Stomach smooth muscle (tissue), 2 donors: Measurements from ENCODE around the gene KLHL29.
A peak's percentile ranks its signal among the peaks of the same experiment; 100 is the strongest.
"Not testable (repeated sequence)": the region's sequence is repeated elsewhere in the genome, so short reads cannot be mapped to it uniquely, and the experiment has no call there.

Experiments
- H3K27ac ChIP-seq: one replicate; pipeline ENCODE4 v1.7.0; 2013; ENCODE audit warnings: mild to moderate bottlenecking, low read length, inconsistent platforms
- H3K27me3 ChIP-seq, 2 donors: one replicate each; pipeline ENCODE4 v1.7.0; 2013; ENCODE audit warnings: low read length in 2 of 2; ENCODE audit not compliant: insufficient read depth in 2 of 2, control insufficient read depth in 1 of 2
- H3K36me3 ChIP-seq, 2 donors: one replicate each; pipeline ENCODE4 v1.7.0; 2013; ENCODE audit warnings: low read length in 2 of 2; ENCODE audit not compliant: control insufficient read depth in 2 of 2, insufficient read depth in 2 of 2
- H3K4me1 ChIP-seq: one replicate; pipeline ENCODE4 v1.7.0; 2013; ENCODE audit warnings: low read length; ENCODE audit not compliant: control insufficient read depth, insufficient read depth
- H3K4me3 ChIP-seq, 2 donors: one replicate each; pipeline ENCODE4 v1.7.0; 2013; ENCODE audit warnings: low read length in 2 of 2
- H3K9ac ChIP-seq, 2 donors: one replicate each; pipeline ENCODE4 v1.7.0; 2013; ENCODE audit warnings: low read length in 2 of 2, mild to moderate bottlenecking in 1 of 2
- H3K9me3 ChIP-seq, 2 donors: one replicate each; pipeline ENCODE4 v1.7.0; 2013; ENCODE audit warnings: low read length in 2 of 2; ENCODE audit not compliant: control insufficient read depth in 2 of 2
- donor health status: healthy.
- donor health status: Pancreatic carcinoma.

KLHL29 gene

DNA sequence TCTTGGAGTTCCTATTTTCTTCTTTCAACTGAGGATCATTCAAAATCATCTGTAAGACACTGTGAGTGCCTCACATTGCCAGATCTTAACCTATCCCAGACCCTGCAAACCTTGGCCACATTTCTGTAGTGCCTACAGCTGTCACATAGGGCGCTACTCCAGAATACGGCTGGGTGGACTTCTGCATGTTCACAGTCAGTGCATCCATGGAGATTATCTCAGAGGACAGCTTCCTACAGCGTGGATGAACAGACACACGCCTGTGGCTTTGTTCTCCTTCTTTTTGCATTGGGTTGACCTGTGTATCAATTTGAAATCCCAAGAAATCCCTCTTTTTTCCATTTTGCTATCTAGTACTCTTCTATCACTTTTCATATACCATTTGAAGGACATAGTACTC lies 1.9 kb upstream of the KLHL29 start:
- no peak overlapping the region for H3K27ac ChIP-seq

DNA sequence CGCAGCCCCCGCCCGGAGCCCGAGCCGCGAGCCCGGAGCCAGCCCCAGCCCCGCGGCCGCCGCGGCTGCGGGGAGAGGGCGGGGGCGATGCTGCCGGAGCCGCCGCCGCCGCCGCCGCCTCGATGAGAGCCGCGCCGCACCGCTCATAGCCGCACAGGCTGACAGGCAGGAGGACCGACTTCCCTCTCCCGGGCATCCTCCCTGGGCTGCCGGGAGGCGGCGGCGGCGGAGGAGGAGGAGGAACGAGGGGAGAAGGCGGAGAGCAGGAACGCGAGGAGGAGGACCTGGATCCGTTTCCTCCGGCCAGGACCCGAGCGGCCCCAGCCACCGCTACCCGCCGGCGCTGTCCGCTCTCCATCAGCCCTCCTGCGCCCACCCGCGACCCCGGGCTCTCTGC lies 370 bp downstream of the KLHL29 start:
- H3K27ac ChIP-seq = peak overlapping the region; percentile 53

More for the DNA sequence above, 1.9 kb upstream of the KLHL29 start:
- Histone ChIP-seq H3K9ac (no peak overlapping the region), H3K4me3 (no peak overlapping the region), H3K36me3 (no peaks in the 10 kb centered on the region), H3K4me1 (peaks cover 4% of the 10 kb centered on the region), H3K27me3 (no peaks in the 10 kb centered on the region), H3K9me3 (no peaks in the 10 kb centered on the region)

DNA sequence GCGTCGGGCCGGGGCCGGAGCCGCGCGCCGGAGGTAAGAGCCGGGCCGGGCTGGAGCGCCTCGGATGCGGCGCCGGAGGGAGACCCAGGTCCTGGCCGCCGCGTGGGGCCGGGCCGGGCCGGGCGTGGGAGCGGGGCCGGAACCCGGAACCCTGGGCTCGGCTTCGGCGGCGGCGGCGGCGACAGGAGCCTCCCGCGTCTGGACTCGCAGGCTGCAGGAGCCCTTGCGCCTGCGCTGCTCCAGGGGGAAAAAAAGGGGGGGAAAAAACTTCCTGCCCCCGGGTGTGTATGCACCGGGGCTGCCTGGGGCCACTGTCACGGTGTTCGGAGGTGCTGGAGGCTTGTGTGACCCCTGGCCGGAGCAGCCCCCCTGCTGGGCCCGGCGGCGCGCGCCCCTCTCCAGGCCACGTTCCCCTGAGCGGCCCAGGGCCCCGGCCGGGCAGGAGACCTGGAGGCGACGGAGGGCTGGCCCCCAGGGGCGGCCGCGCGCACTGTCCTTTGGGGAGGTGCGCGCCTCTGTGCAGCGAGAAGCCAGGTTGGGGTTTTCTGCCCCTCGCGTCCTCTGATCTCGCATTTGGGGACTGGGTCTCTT lies 864 bp downstream of the KLHL29 start:
- H3K27me3 ChIP-seq = no peaks in the 10 kb centered on the region
- peak overlapping the region; percentile 74 to 80 for H3K9ac ChIP-seq
- H3K4me3 ChIP-seq = peak overlapping the region; percentile 86 to 93

More for the DNA sequence above, 370 bp downstream of the KLHL29 start:
- peaks cover 4% of the 10 kb centered on the region for H3K4me1 ChIP-seq
- H3K9me3 ChIP-seq = no peaks in the 10 kb centered on the region
- peak overlapping the region in 1 of 2 donors; percentile 51 for H3K9ac ChIP-seq
- no peaks in the 10 kb centered on the region for H3K27me3 ChIP-seq
- peak overlapping the region; percentile 86 to 93 for H3K4me3 ChIP-seq
- no peaks in the 10 kb centered on the region for H3K36me3 ChIP-seq

DNA sequence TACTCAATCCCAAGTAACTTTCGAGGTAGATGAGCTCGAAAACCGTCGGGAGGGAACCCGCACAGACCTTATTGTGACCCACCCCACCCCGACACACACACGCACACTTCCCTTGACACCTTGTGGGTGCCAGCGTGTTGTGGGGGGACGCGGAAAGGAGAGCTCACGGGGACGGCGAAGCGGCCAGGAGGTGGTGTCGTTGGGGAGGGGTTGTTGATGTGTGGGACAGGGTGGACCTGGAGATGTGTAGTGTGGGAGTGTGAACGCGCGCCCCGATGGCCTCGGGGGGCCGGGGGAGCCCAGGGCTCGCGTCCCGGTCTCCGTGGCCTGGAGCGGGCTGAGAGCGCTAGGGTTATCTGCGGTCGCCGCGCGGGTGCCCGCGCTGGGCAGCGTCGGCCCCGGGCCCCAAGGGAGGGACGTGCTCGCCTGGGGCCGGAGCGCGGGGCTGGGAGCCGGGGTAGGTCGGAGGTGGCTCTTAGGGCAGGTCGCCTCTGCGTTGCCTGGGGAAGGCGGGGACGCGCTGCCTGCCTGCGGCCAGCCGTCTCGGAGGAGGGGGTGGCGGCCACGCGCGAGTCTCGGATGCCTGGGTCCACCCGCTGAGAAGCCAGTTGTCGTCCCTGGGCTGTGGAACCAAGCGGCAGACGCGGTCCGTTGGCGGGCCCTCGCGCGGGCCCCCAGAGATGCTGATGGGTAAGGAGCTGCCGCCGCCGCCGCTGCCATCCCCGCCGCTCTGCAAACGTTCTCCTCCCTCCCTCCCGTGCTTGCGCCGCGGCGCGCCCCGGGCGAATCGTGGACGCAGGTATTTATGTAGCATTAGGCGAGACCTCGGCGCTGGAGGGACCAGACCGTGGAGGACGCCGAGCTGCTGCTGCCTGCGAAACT lies 1.6 kb downstream of the KLHL29 start:
- Histone ChIP-seq H3K9me3 (no peaks in the 10 kb centered on the region), H3K27ac (peak overlapping the region; percentile 53), H3K27me3 (no peaks in the 10 kb centered on the region), H3K9ac (peak overlapping the region; percentile 74 to 80), H3K4me3 (peak overlapping the region; percentile 86 to 93), H3K4me1 (peaks cover 4% of the 10 kb centered on the region), H3K36me3 (no peaks in the 10 kb centered on the region)

More for the DNA sequence above, 864 bp downstream of the KLHL29 start:
- Histone ChIP-seq H3K27ac (peak overlapping the region; percentile 53), H3K36me3 (no peaks in the 10 kb centered on the region), H3K9me3 (no peaks in the 10 kb centered on the region), H3K4me1 (peaks cover 4% of the 10 kb centered on the region)

DNA sequence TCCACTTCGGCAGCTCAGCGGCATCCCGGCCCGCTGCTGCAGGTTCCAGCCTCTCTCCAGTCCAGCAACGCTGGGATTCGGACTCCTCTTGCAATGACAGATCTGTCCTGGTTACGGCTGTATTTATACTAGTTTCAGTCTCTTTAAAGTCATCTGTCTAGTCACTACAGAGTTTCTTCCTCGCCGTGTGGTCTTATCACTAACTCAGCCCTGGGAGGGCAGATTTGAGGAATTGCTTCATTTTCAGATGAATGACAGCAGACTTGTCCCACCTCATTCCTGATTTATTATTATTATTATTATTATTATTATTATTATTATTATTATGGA lies 2.2 kb downstream of the KLHL29 start:
- no peaks in the 10 kb centered on the region for H3K36me3 ChIP-seq
- H3K9ac ChIP-seq = peak overlapping the region; percentile 74 to 80
- H3K9me3 ChIP-seq = no peaks in the 10 kb centered on the region
- peaks cover 4% of the 10 kb centered on the region for H3K4me1 ChIP-seq
- H3K27me3 ChIP-seq = no peaks in the 10 kb centered on the region
- H3K27ac ChIP-seq = peak overlapping the region; percentile 37
- peak overlapping the region; percentile 86 to 93 for H3K4me3 ChIP-seq

DNA sequence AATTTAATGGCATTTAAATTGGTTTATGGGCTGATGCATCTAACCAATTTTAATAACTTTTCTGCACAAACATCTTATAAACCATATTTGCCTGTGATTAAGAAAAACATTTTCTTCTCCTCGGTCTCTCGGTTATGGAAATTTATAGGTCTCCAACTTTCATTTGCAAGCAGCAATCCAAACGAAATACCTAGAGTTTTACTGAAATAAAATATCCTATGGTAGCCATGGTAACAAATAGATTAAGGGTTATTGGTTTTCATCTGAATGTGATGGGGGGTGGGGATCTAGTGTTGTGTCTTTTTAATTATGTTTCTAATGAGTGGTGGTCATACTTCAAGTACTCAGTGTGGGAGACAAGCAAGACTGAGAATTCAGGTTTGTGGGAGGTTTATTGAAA lies 2.9 kb downstream of the KLHL29 start:
- Histone ChIP-seq H3K9ac (no peak overlapping the region), H3K27me3 (no peaks in the 10 kb centered on the region), H3K4me1 (peaks cover 4% of the 10 kb centered on the region), H3K4me3 (peak overlapping the region in 1 of 2 donors; percentile 32), H3K9me3 (no peaks in the 10 kb centered on the region), H3K27ac (no peak overlapping the region), H3K36me3 (no peaks in the 10 kb centered on the region)

DNA sequence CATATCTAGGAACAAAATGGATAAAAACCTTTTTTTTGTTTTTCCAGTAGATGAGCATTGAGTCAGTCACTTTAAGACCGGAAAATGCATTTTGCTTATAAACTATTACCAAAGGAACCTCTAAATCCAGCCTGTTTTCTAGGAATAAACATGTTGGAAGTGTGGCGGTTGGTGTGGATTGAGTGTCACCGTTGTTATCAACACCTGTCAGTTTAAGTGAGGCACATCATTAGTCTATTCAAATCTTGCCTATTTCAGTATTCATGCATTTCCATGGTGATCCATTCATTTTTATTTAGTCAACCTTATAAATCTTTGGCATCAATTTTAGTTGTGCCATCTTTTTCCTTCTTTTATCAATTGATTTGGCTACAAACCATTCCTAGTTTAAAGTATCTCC lies 3.3 kb downstream of the KLHL29 start:
- Histone ChIP-seq H3K4me3 (peak overlapping the region in 1 of 2 donors; percentile 3), H3K27ac (no peak overlapping the region), H3K36me3 (no peaks in the 10 kb centered on the region), H3K9me3 (no peaks in the 10 kb centered on the region), H3K4me1 (peaks cover 4% of the 10 kb centered on the region), H3K9ac (no peak overlapping the region), H3K27me3 (no peaks in the 10 kb centered on the region)

DNA sequence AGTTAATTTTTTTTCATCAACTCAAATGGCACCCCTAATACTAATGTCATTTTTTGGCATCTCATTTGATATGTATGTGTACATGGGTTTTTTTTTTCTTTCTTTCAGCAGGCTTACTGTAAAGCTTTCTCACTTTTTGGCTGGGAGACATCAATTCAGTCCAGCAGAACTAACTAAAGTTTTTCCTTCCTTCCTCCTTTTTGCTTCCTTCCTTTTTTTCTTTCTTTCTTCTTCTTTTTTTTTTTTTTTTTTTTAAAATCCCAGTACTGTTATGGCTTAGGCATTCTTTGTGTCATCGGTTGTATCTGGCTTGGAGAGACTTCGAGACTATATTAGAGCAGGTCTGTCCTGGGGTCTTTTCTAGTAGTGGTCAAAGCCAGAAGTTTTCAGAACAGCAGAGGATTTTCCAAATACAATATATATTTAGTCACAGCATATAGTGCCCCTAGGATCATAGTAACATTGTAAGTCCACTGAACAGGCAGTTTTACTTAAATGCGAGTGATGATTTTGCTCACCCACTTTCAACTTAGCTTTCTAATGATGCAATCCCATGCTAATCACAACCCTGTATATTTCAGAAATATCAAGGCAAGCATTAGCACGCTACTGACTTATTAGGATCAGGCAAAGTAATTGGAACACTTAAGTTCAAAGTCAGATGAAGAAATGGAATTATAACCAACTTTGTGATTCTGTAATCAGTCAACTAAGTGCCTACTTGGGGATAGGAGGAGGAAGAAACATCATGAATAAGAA lies 4.0 kb downstream of the KLHL29 start:
- H3K4me1 ChIP-seq = peaks cover 8% of the 10 kb centered on the region
- no peaks in the 10 kb centered on the region for H3K36me3 ChIP-seq
- no peak overlapping the region for H3K4me3 ChIP-seq
- H3K27ac ChIP-seq = no peak overlapping the region
- no peaks in the 10 kb centered on the region for H3K9me3 ChIP-seq
- H3K9ac ChIP-seq = no peak overlapping the region
- H3K27me3 ChIP-seq = no peaks in the 10 kb centered on the region

DNA sequence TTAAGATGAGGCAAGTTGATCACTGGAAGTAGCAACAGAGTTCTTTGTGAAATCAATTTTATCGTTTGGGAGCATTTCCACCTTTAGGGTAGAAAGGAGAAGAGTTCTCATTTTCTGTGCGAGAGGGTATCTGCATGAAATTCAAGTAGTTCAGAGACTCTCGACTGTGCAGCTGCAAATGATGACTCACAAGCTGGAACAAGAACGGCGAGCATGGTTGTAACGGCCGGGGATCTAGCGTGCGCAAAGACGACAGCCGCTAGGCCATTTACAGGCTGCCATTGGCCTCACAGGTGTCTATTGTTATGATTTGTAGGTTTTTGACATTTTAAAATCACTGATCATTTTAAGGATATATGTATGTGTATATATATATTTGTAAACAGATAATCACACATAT lies 5.2 kb downstream of the KLHL29 start:
- Histone ChIP-seq H3K36me3 (no peaks in the 10 kb centered on the region), H3K27ac (no peak overlapping the region), H3K4me1 (peaks cover 3% of the 10 kb centered on the region), H3K9me3 (no peaks in the 10 kb centered on the region), H3K9ac (no peak overlapping the region), H3K4me3 (no peak overlapping the region), H3K27me3 (no peaks in the 10 kb centered on the region)

DNA sequence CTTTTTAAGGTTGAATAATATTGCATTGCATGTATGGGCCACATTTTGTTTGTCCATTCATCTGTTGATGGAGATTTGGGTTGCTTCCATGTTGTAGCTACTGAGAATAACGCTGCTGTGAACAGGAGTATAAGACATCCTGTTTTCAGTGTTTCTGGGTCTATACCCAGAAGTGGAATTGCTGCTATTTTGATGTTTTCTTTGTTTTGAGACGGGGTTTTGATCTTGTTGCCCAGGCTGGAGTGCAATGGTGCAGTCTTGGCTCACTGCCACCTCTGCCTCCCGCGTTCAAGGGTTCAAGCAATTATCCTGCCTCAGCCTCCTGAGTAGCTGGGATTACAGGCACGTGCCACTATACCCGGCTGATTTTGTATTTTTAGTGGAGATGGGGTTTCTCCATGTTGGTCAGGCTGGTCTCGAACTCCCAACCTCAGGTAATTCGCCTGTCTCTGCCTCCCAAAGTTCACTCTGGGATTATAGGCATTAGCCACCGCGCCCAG lies 6.3 kb downstream of the KLHL29 start:
- H3K36me3 ChIP-seq, H3K9ac ChIP-seq, H3K27me3 ChIP-seq, H3K4me3 ChIP-seq, H3K9me3 ChIP-seq, H3K4me1 ChIP-seq, H3K27ac ChIP-seq: not testable (repeated sequence)
